Gastrocnemius medialis (tissue), 4 donors: ENCODE data around the gene PDZRN4. TPM values are rescaled to one million over a fixed set of nuclear protein-coding genes. Genes with fewer than 3 reads are reported as not detected.

Source experiments
- ATAC-seq, 2 donors: fragments of 150-250 bp; one replicate each; pipeline ENCODE4 v1.9.1; 2016
- DNase-seq, 2 donors: peaks; one replicate each; pipeline ENCODE4 v3.0.0-alpha.2; 2019
- H3K27ac ChIP-seq, 4 donors: fragments of 200-600 bp; sonication (generic); 1 replicate in 1 of 4; 2 replicates in 3 of 4; pipeline ENCODE4 v1.5.1; 2016 to 2018; ENCODE audit warnings: mild to moderate bottlenecking in 2 of 4, moderate library complexity in 1 of 4
- H3K27me3 ChIP-seq, 3 donors: fragments of 200-600 bp; sonication (generic) in 2 of 3; 1 replicate in 1 of 3; 2 replicates in 2 of 3; pipeline versions ENCODE4 v1.5.1 to v1.6.0; 2016 to 2019; ENCODE audit warnings: mild to moderate bottlenecking in 1 of 3, moderate library complexity in 1 of 3
- H3K36me3 ChIP-seq, 2 donors: fragments of 200-600 bp; sonication (generic) in 1 of 2; one replicate each; pipeline ENCODE4 v1.5.1; 2017 to 2018
- H3K4me1 ChIP-seq, 2 donors: fragments of 200-600 bp; sonication (generic) in 1 of 2; one replicate each; pipeline ENCODE4 v1.5.1; 2016 to 2017; ENCODE audit warnings: mild to moderate bottlenecking in 2 of 2
- H3K4me3 ChIP-seq, 4 donors: fragments of 200-600 bp; sonication (generic) in 3 of 4; 1 replicate in 1 of 4; 2 replicates in 3 of 4; pipeline ENCODE4 v1.5.1; 2016 to 2019; ENCODE audit warnings: mild to moderate bottlenecking in 2 of 4
- H3K9me3 ChIP-seq, 3 donors: fragments of 200-600 bp; sonication (generic) in 2 of 3; 1 replicate in 1 of 3; 2 replicates in 2 of 3; pipeline ENCODE4 v1.5.1; 2016 to 2019
- POLR2A ChIP-seq, 2 donors: fragments of 450-650 bp; IDR thresholded peaks; one replicate each; pipeline ENCODE4 v1.6.1; 2017; ENCODE audit warnings: antibody characterized with exemption in 2 of 2, mild to moderate bottlenecking in 2 of 2, moderate library complexity in 2 of 2
- in situ Hi-C, 4 donors: fragments of 200-750 bp; cut with MboI; loops; one replicate each; pipeline versions ENCODE4 v1.15.0 to v1.8.0; 2017; ENCODE audit warnings: low sequenced_read_pairs in 4 of 4
- intact Hi-C: fragments of 100-400 bp; cut with DNase I; formaldehyde crosslinking; loops from one replicate; pipeline ENCODE4 v1.15.1; 2023; ENCODE audit warnings: low total_unique reads
- total RNA-seq, 4 donors: library from RNA; depleted of rRNA; stranded (reverse); fragments of >200 nt; gene quantifications; one replicate each; pipeline versions ENCODE4 v1.1.0 to v1.2.3, GENCODE V29; 2016
- TF ChIP-seq, protein P1 (sequence below), 5 experiments: fragments of 450-650 bp in 3 of 5; fragments of 200-600 bp in 2 of 5; sonication (generic) in 2 of 5; IDR thresholded peaks in 4 of 5; conservative IDR thresholded peaks in 1 of 5; 1 replicate in 4 of 5; 2 replicates in 1 of 5; pipeline ENCODE4 v1.5.1; 2016 to 2019; ENCODE audit warnings: antibody characterized with exemption in 5 of 5, mild to moderate bottlenecking in 3 of 5, moderate library complexity in 3 of 5

The PDZRN4 gene
- total RNA-seq, 4 donors from 2014 or later: 0.17 to 1.7 (median 0.64) TPM

DNA sequence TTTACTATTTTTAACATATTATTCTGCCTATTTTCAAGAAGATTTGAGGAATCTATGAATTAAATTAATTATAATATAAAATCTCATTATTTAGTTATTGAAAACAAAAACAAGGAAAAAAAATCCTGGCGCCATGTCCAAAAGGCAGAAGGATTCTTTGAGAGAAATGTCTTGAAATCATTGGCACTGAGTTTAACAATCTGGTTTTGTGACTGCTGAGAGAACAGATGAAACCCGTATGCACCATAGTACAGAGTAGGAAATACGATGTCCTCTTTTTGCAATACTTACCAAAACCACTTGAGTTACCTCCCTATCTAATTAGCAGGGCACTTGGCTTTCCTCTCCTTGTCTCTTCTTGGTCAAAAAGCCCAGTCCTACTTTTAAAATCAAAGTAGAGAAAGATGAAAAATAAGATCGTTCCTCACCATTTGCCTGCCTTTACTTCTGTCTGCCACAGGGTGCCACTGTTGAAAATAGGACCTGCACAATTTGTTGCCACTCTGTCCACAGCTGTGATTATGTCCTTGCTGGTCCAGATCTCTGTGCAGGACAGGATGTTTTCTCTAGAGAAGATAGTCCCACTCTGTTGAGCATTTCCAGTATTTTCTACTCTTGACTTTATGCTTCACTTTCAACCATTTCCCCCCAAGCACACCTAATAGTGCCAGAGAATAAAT is 179.7 kb downstream of the PDZRN4 start:
- no peaks in the 10 kb centered on the region for H3K9me3 ChIP-seq
- no peak overlapping the region for H3K27ac ChIP-seq
- TF ChIP-seq, protein P1, sequence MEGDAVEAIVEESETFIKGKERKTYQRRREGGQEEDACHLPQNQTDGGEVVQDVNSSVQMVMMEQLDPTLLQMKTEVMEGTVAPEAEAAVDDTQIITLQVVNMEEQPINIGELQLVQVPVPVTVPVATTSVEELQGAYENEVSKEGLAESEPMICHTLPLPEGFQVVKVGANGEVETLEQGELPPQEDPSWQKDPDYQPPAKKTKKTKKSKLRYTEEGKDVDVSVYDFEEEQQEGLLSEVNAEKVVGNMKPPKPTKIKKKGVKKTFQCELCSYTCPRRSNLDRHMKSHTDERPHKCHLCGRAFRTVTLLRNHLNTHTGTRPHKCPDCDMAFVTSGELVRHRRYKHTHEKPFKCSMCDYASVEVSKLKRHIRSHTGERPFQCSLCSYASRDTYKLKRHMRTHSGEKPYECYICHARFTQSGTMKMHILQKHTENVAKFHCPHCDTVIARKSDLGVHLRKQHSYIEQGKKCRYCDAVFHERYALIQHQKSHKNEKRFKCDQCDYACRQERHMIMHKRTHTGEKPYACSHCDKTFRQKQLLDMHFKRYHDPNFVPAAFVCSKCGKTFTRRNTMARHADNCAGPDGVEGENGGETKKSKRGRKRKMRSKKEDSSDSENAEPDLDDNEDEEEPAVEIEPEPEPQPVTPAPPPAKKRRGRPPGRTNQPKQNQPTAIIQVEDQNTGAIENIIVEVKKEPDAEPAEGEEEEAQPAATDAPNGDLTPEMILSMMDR (IDR thresholded peaks at IDR 0.05 in 4 of 5, conservative IDR thresholded peaks at IDR 0.05 in 1 of 5): no peak
- no peak for TF ChIP-seq POLR2A (IDR thresholded peaks at IDR 0.05)
- H3K36me3 ChIP-seq: no peaks in the 10 kb centered on the region
- H3K4me1 ChIP-seq: no peaks in the 10 kb centered on the region
- ATAC-seq: no peak
- in situ Hi-C loops: no loop called here
- H3K27me3 ChIP-seq: no peaks in the 10 kb centered on the region
- no peak overlapping the region for H3K4me3 ChIP-seq
- DNase-seq: no peak
- intact Hi-C loops: no loop called here

GRCh38 chr12:41380878-41381277 is 192.8 kb downstream of the PDZRN4 start:
- no peak for DNase-seq
- Histone ChIP-seq H3K27me3 (no peaks in the 10 kb centered on the region), H3K4me3 (no peak overlapping the region), H3K9me3 (no peaks in the 10 kb centered on the region), H3K27ac (no peak overlapping the region), H3K4me1 (no peaks in the 10 kb centered on the region), H3K36me3 (no peaks in the 10 kb centered on the region)
- no peak for TF ChIP-seq POLR2A (IDR thresholded peaks at IDR 0.05)
- TF ChIP-seq, protein P1 (IDR thresholded peaks at IDR 0.05 in 4 of 5, conservative IDR thresholded peaks at IDR 0.05 in 1 of 5): no peak
- intact Hi-C loops: no loop called here
- ATAC-seq: no peak
- in situ Hi-C loops: no loop called here

DNA sequence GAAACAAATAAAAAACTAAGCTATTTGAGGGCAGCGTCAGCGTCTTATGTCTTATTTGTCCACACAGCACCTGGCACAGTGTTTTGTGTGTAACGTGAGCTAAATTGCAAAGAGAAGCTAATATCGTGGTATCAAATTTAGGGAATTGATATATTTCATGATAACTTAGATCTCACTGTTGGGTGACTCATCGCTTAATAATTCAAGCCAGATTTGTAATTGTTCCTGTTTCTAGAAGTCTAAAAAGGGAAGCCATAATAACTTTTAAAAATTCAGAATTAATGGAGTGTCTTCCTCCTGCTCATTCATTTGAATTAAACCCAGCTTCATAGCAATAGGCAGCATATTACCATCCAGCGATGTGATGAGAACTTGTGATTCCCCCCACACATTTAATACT is 214.7 kb downstream of the PDZRN4 start:
- no peaks in the 10 kb centered on the region for H3K36me3 ChIP-seq
- no peak for ATAC-seq
- H3K9me3 ChIP-seq: peaks cover 0 to 6% (median 0%) of the 10 kb centered on the region in 3 donors
- in situ Hi-C loops (no loop called here), intact Hi-C loops (no loop called here)
- no peaks in the 10 kb centered on the region for H3K27me3 ChIP-seq
- no peak overlapping the region for H3K4me3 ChIP-seq
- no peak for DNase-seq
- no peaks in the 10 kb centered on the region for H3K4me1 ChIP-seq
- no peak overlapping the region for H3K27ac ChIP-seq
- TF ChIP-seq, protein P1 (IDR thresholded peaks at IDR 0.05 in 4 of 5, conservative IDR thresholded peaks at IDR 0.05 in 1 of 5): no peak
- TF ChIP-seq POLR2A (IDR thresholded peaks at IDR 0.05): no peak

DNA sequence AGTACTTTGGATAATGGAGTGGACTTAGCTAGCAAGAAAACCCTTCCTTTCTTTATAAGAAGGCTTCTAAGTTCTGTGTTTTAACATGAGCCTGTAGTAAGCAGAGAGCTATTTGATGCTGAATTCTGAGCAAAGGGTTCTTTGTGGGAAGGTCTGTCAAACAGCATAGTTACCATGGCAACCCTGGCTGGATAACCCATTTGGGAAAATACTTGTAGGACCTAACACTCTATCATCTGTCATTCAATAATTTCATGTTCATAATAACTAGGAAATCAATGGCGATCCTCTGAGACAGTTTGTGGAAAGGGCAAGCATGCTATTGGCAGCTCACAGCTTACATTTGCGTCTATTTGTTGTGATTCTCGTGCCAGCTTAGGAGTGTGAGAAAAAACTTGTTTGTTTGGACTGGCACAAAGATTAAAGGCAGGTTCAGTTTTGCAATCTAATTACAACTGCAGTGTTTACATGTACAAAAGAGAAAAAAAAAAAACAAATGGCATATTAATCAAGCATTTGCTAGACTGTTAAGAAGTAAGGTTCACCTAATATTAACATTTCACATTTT is 219.2 kb downstream of the PDZRN4 start:
- no peak overlapping the region for H3K27ac ChIP-seq
- in situ Hi-C loops (no loop called here), intact Hi-C loops (no loop called here)
- TF ChIP-seq, protein P1 (IDR thresholded peaks at IDR 0.05 in 4 of 5, conservative IDR thresholded peaks at IDR 0.05 in 1 of 5): no peak
- no peak for TF ChIP-seq POLR2A (IDR thresholded peaks at IDR 0.05)
- peaks cover 0 to 6% (median 0%) of the 10 kb centered on the region in 3 donors for H3K9me3 ChIP-seq
- ATAC-seq (no peak), DNase-seq (no peak)
- no peak overlapping the region for H3K4me3 ChIP-seq
- H3K36me3 ChIP-seq: no peaks in the 10 kb centered on the region
- no peaks in the 10 kb centered on the region for H3K4me1 ChIP-seq
- no peaks in the 10 kb centered on the region for H3K27me3 ChIP-seq
